GM12874 (cell line): Measurements from ENCODE around the gene COL15A1.

Experiments
- CTCF ChIP-seq: IDR thresholded peaks from 2 replicates; pipeline ENCODE4 v1.5.1; 2011; ENCODE audit warnings: low read depth, mild to moderate bottlenecking, control low read depth, low read length, moderate library complexity; ENCODE audit not compliant: insufficient read depth

Gene COL15A1

DNA sequence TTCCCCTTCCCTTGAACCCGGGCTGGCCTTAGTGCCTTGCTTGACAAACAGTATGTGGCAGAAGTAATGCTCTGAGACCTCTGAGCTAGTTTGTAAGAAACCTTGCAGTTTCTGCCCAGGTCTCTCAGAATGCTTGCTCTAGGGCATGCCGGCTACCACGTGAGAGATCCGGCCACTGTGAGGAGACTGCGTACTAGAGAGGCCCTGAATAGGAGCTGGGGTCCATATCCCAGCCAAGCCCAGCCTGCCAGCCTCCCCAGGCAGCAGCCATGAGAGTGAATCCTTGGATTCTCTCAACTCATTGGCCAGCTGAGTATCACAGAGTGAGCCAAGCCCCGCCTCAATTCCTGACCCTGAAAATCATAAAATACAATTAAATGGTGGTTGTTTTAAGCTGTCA lies 16.0 kb upstream of the COL15A1 start:
- TF ChIP-seq CTCF, result no peak

DNA sequence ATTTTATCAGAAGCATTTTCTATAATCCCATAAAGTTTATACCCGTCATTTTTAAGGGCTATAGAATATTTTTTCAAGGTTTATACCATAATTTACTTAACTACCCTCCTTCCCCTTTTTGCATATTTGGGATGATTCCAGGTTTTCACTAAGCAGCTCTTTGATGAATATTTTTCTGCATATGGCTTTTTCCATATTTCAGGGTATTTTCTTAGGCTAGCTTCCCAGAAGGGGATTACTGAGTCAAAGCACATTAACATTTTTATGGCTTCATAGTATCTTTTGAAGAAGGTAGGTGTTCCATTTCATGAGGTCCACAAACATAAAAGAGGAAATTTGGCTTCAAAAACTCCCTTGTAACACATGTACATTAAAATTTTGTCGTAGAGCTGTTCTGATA lies 14.6 kb upstream of the COL15A1 start:
- TF ChIP-seq CTCF, result no peak

GRCh38 chr9:98929895-98930341 lies 13.8 kb upstream of the COL15A1 start:
- no peak for TF ChIP-seq CTCF

GRCh38 chr9:98930792-98931191 lies 12.9 kb upstream of the COL15A1 start:
- no peak for TF ChIP-seq CTCF

DNA sequence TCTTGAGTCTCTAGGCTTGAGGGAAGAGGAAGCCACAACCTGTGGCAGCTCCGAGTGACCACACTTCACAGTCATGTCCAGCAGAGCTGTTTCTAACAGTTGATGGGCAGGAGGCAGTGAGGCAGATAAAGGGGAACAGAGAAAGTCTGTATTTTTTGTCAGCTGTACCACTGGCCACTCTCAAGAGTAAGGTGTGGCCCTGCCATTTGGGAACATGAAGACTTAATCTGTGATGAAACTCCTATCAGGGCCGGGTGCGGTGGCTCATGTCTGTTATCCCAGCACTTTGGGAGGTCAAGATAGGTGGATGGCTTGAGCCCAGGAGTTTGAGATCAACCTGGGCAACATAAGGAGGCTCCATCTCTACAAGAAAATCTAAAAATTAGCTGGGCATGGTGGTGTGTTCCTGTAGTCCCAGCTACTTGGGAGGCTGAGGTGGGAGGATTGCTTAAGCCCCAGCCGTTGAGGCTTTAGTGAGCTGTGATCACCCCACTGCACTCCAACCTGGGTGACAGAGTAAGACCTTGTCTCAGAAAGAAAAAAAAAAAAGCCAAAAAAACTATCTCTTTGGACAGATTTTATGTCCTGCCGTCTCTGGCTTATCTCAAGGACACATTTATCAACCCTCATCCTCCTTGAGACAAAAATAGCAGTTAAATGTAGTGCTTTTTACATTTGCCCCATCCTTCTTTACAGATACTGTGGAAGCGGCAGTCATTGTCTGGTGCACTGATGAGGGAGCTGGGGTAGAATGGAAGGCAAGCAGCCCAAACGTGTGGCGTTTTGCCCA lies 11.9 kb upstream of the COL15A1 start:
- no peak for TF ChIP-seq CTCF

DNA sequence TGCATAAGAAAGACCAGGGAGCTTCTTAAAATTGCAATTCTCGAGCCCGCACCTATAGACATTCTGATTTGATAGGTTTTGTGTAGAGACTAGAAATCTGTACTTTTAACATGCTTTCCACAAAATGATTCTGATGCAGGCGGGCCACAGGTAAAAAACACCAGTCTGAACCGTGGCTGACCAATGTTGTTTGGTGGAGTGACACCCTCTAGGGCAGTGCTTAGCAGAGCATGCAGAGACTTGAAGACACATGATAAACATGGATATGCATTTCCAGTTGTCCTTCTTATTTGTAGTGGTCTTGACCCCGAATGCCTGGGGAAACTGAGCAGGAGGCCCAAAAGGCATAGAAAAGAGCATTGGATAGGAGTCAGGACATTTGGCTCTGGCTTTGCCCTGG lies 10.5 kb upstream of the COL15A1 start:
- no peak for TF ChIP-seq CTCF

DNA sequence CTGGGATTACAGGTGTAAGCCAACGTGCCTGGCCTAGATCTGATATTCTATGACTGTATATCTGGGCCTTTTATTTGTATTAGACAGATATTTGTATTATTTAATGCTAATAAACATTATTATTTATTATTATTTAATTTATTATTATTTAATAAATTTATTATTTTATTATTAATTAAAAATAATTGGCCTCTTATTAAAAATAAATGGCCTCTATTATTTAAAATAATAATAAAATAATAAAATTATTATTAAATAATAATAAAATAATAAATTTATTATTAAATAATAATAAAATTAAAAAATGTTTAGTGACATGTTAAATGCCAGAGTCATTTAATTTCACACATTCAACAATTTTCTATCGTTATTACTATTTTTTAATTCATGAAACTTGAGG lies 9.8 kb upstream of the COL15A1 start:
- no peak for TF ChIP-seq CTCF
